CD4-positive, alpha-beta T cell (primary cell): Measurements from ENCODE around the gene CST4. TPM values are rescaled to one million over a fixed set of nuclear protein-coding genes. Genes with fewer than 3 reads are reported as not detected.
A peak's percentile ranks its signal among the peaks of the same experiment; 100 is the strongest.

Experiments used
- ATAC-seq: fragments of 200-7000 bp; cut with Tn5 transposase; one replicate; pipeline ENCODE4 v1.10.0; 2022; ENCODE audit warnings: mild to moderate bottlenecking; ENCODE audit not compliant: poor library complexity
- CTCF ChIA-PET: fragments of 350-600 bp; sonication (Branson Sonifier 250); formaldehyde crosslinking; loops from one replicate; lab custom pipeline; 2021; ENCODE audit warnings: antibody characterized with exemption, inconsistent platforms; lab: Charles Lee
- POLR2A ChIA-PET: fragments of 350-600 bp; sonication (Branson Sonifier 250); formaldehyde crosslinking; loops from one replicate; lab custom pipeline; 2021; ENCODE audit warnings: antibody characterized with exemption, inconsistent platforms; lab: Charles Lee
- DNase-seq, 14 experiments: peaks; one replicate each; pipeline ENCODE4 v3.0.0-alpha.2; 2013 to 2020; ENCODE audit warnings: mixed read lengths in 2 of 14
- H3K27ac ChIP-seq, 2 donors: one replicate each; pipeline versions ENCODE4 v1.5.1 to v1.7.0; 2013; ENCODE audit warnings: low read length in 2 of 2, low read depth in 1 of 2, mild to moderate bottlenecking in 1 of 2
- H3K27me3 ChIP-seq, 2 experiments: 1 replicate in 1 of 2; 2 replicates in 1 of 2; pipeline versions ENCODE4 v1.6.1 to v1.7.0; 2013; ENCODE audit warnings: low read length in 2 of 2, control low read depth in 1 of 2, mild to moderate bottlenecking in 1 of 2, moderate library complexity in 1 of 2; ENCODE audit not compliant: insufficient read depth in 2 of 2, control insufficient read depth in 1 of 2
- H3K36me3 ChIP-seq: one replicate; pipeline ENCODE4 v1.6.1; 2013; ENCODE audit warnings: low read length, control low read depth; ENCODE audit not compliant: insufficient read depth
- H3K4me1 ChIP-seq: one replicate; pipeline ENCODE4 v1.6.1; 2013; ENCODE audit warnings: low read length, control low read depth; ENCODE audit not compliant: insufficient read depth
- H3K4me3 ChIP-seq: one replicate; pipeline ENCODE4 v1.5.1; 2013; ENCODE audit warnings: mild to moderate bottlenecking, low read length, moderate library complexity
- H3K9me3 ChIP-seq, 2 experiments: 1 replicate in 1 of 2; 2 replicates in 1 of 2; pipeline versions ENCODE4 v1.6.1 to v1.7.0; 2013; ENCODE audit warnings: low read length in 2 of 2, mild to moderate bottlenecking in 2 of 2, control low read depth in 1 of 2, moderate library complexity in 1 of 2; ENCODE audit not compliant: control insufficient read depth in 1 of 2, insufficient read depth in 1 of 2
- H3K27ac Mint-ChIP-seq: one replicate; pipeline ENCODE4 v1.8.0; 2020; ENCODE audit warnings: mixed read lengths
- H3K27me3 Mint-ChIP-seq: one replicate; pipeline ENCODE4 v1.8.0; 2021; ENCODE audit warnings: mixed read lengths
- H3K36me3 Mint-ChIP-seq: one replicate; pipeline ENCODE4 v1.8.0; 2021; ENCODE audit warnings: low read depth, mixed read lengths
- H3K4me1 Mint-ChIP-seq: one replicate; pipeline ENCODE4 v1.8.0; 2021; ENCODE audit warnings: low read depth, mixed read lengths
- H3K4me3 Mint-ChIP-seq: one replicate; pipeline ENCODE4 v1.8.0; 2020; ENCODE audit warnings: mild to moderate bottlenecking, mixed read lengths
- H3K9me3 Mint-ChIP-seq: one replicate; pipeline ENCODE4 v1.8.0; 2020; ENCODE audit warnings: mixed read lengths
- intact Hi-C, 2 experiments: fragments of 100-400 bp; cut with DNase I in 1 of 2; cut with micrococcal nuclease in 1 of 2; formaldehyde crosslinking; loops; one replicate each; pipeline versions ENCODE4 v1.15.1 to v1.9.0; 2023 to 2025; cut with DNase I, micrococcal nuclease
- total RNA-seq, 174 experiments: library from RNA in 2 of 174; stranded (reverse) in 2 of 174; gene quantifications; one replicate each; pipeline ENCODE4 v1.2.3 and lab custom pipeline; 2021 to 2026
- TF ChIP-seq, protein P1 (sequence below): fragments of 200-600 bp; IDR thresholded peaks from one replicate; pipeline ENCODE4 v1.8.0; 2022; ENCODE audit warnings: antibody characterized with exemption, mild to moderate bottlenecking

CST4 gene
- total RNA-seq, 2 experiments from 2014 or later, result not detected

DNA sequence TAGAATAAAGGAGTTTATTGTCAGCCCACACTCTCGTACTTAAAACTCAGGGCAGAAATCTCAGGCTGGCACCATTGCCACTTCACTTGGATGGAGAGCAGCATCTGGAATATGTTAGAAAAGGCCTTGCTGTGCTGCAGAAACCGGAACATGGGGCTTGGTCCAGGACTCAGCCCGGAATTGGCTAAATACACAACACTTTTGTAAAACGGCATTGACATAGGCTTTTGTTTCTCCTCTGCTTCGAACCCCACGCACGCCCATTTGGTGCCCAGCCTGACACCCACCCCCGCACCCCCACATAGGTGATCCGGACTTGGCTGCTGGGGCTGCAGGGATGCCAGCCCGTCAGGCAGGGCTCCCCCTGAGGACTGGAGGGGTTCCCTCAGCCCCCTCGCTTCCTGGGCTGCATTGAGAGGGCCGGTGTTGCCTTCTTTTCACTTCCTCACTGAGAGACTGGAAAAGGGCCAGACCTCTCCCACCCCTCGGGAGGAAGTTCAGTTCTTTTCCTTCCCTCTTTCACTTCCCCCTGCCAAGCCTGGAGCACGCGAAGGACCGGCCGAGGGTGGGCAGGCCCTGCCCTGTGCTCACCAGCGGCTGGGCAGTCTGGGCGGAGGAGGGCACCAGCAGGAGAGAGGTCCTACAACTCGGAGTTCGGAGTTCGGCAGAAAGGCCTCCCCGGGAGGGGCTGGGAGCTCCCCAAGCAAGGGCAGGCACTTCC lies 33.2 kb downstream of the CST4 start:
- intact Hi-C loops, result no loop called here
- peaks cover 0 to 5% of the 10 kb centered on the region in 2 experiments for H3K9me3 ChIP-seq
- Mint-ChIP-seq H3K27ac (no peak overlapping the region), H3K9me3 (no peaks in the 10 kb centered on the region), H3K4me1 (no peaks in the 10 kb centered on the region), H3K36me3 (no peaks in the 10 kb centered on the region), H3K27me3 (peaks cover 12% of the 10 kb centered on the region), H3K4me3 (no peak overlapping the region)
- TF ChIP-seq, protein P1, sequence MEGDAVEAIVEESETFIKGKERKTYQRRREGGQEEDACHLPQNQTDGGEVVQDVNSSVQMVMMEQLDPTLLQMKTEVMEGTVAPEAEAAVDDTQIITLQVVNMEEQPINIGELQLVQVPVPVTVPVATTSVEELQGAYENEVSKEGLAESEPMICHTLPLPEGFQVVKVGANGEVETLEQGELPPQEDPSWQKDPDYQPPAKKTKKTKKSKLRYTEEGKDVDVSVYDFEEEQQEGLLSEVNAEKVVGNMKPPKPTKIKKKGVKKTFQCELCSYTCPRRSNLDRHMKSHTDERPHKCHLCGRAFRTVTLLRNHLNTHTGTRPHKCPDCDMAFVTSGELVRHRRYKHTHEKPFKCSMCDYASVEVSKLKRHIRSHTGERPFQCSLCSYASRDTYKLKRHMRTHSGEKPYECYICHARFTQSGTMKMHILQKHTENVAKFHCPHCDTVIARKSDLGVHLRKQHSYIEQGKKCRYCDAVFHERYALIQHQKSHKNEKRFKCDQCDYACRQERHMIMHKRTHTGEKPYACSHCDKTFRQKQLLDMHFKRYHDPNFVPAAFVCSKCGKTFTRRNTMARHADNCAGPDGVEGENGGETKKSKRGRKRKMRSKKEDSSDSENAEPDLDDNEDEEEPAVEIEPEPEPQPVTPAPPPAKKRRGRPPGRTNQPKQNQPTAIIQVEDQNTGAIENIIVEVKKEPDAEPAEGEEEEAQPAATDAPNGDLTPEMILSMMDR, result no peak
- H3K4me3 ChIP-seq, result no peak overlapping the region
- ChIA-PET CTCF (no interaction called here), POLR2A (no interaction called here)
- no peak for ATAC-seq
- H3K27me3 ChIP-seq, result peaks cover 2 to 8% of the 10 kb centered on the region in 2 experiments
- DNase-seq, result peak in 2 of 14 experiments; percentile 53 to 61
- H3K4me1 ChIP-seq, result no peaks in the 10 kb centered on the region
- H3K27ac ChIP-seq, result no peak overlapping the region
- no peaks in the 10 kb centered on the region for H3K36me3 ChIP-seq

DNA sequence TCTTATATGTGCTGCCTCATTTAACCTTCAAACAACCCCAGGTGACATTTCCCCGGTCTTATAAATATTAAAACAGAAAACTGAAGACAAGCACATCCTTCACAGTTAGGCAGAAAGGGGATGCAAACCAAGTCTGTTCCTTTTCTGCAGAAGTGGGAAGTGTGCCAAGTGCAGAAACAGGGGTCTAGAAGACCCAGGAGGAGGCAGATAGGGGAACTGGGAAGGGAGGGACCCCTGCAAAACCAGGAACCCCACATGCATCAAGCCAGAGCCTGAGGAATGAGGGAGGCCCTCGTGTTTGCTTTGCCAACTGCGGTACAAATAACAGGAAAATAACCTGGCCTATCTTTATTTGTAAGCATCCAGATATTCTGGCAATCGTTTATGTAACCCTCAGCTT lies 34.1 kb downstream of the CST4 start:
- no peaks in the 10 kb centered on the region for H3K9me3 Mint-ChIP-seq

DNA sequence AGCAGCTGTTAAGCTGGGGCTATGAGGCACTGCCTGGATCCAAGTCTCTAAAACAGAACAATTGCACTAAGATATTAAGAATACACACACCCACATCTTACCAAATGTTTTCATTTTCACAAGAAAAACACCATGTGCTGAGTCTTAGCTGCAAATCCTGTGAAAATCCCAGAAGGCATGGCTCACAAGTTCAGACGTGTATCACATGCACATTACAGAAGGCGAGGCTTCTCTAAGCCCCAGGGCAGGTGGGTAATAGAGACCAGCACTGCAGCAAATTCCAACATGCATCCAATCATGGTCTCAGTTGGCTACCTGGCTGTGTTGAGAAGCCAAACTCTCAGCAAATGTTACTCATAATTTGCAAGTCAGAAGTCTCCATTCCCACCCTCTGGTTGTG lies 34.8 kb downstream of the CST4 start:
- H3K36me3 ChIP-seq, result no peaks in the 10 kb centered on the region

More for the DNA sequence above, 34.1 kb downstream of the CST4 start:
- ChIA-PET POLR2A (no interaction called here), CTCF (no interaction called here)
- H3K36me3 Mint-ChIP-seq, result no peaks in the 10 kb centered on the region
- no peak overlapping the region for H3K4me3 Mint-ChIP-seq
- intact Hi-C loops, result no loop called here
- H3K27me3 Mint-ChIP-seq, result peaks cover 12% of the 10 kb centered on the region
- Histone ChIP-seq H3K36me3 (no peaks in the 10 kb centered on the region), H3K4me3 (no peak overlapping the region), H3K27ac (no peak overlapping the region), H3K27me3 (peaks cover 2 to 8% of the 10 kb centered on the region in 2 experiments), H3K9me3 (peaks cover 0 to 5% of the 10 kb centered on the region in 2 experiments), H3K4me1 (no peaks in the 10 kb centered on the region)
- TF ChIP-seq, protein P1, result no peak
- DNase-seq (peak in 1 of 14 experiments; percentile 9), ATAC-seq (no peak)
- no peak overlapping the region for H3K27ac Mint-ChIP-seq
- H3K4me1 Mint-ChIP-seq, result no peaks in the 10 kb centered on the region

More for the DNA sequence above, 34.8 kb downstream of the CST4 start:
- Histone ChIP-seq H3K9me3 (peaks cover 0 to 5% of the 10 kb centered on the region in 2 experiments), H3K4me3 (no peak overlapping the region), H3K27ac (no peak overlapping the region), H3K4me1 (no peaks in the 10 kb centered on the region), H3K27me3 (peaks cover 2 to 8% of the 10 kb centered on the region in 2 experiments)
- TF ChIP-seq, protein P1, result no peak
- no peaks in the 10 kb centered on the region for H3K36me3 Mint-ChIP-seq
- no peak overlapping the region for H3K27ac Mint-ChIP-seq
- peaks cover 12% of the 10 kb centered on the region for H3K27me3 Mint-ChIP-seq
- ChIA-PET POLR2A (no interaction called here), CTCF (no interaction called here)
- intact Hi-C loops, result no loop called here
- DNase-seq, result no peak
- H3K9me3 Mint-ChIP-seq, result no peaks in the 10 kb centered on the region
- H3K4me1 Mint-ChIP-seq, result no peaks in the 10 kb centered on the region
- ATAC-seq, result no peak
- H3K4me3 Mint-ChIP-seq, result no peak overlapping the region
